HCT116 (cell line): Measurements from ENCODE around the gene CRISP2.

ENCODE experiments used
- EZH2phosphoT487 ChIP-seq: fragments of 200-600 bp; IDR thresholded peaks from 2 replicates; pipeline ENCODE4 v1.6.1; 2018; ENCODE audit warnings: antibody characterized with exemption, borderline replicate concordance
- POLR2A ChIP-seq: IDR thresholded peaks from 2 replicates; pipeline ENCODE4 v1.7.0; 2011; ENCODE audit warnings: borderline replicate concordance; ENCODE audit not compliant: insufficient read depth, insufficient read length; ENCODE audit errors: extremely low read depth
- SP1 ChIP-seq: IDR thresholded peaks from 2 replicates; pipeline ENCODE4 v1.6.1; 2012; ENCODE audit warnings: low read depth
- ZNF274 ChIP-seq: fragments of 200-500 bp; sonication (Bioruptor generic); IDR thresholded peaks from 2 replicates; pipeline ENCODE4 v1.6.1; 2014; ENCODE audit warnings: mild to moderate bottlenecking, low read depth, low read length, inconsistent platforms
- TF ChIP-seq, protein P1 (sequence below), 3 experiments: fragments of 200-600 bp in 1 of 3; sonication (generic) in 1 of 3; IDR thresholded peaks in 2 of 3; conservative IDR thresholded peaks in 1 of 3; 2 replicates each; pipeline ENCODE4 v1.5.1; 2012 to 2017; ENCODE audit warnings: low read depth in 2 of 3, low read length in 2 of 3, antibody characterized with exemption in 1 of 3, borderline replicate concordance in 1 of 3, control low read depth in 1 of 3, mild to moderate bottlenecking in 1 of 3, mixed read lengths in 1 of 3, mixed run types in 1 of 3, moderate library complexity in 1 of 3; ENCODE audit not compliant: insufficient read depth in 1 of 3

DNA sequence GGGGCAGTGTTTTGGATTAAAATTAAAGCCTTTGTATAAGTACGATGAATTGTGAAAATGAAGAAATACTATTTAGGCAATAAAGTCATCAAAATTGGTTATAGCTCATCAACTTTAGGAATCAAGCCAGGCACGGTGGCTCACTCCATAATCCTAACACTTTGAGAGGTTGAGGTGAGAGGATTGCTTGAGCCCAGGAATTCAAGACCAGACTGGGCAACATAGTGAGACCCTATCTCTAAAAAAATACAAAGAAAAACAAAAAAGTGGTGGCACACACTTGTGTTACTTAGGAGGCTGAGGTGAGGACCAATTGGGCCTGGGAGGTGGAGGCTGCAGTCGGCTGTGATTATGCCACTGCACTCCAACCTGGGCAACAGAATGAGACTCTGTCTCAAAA is 68.2 kb downstream of the CRISP2 start:
- TF ChIP-seq, protein P1, sequence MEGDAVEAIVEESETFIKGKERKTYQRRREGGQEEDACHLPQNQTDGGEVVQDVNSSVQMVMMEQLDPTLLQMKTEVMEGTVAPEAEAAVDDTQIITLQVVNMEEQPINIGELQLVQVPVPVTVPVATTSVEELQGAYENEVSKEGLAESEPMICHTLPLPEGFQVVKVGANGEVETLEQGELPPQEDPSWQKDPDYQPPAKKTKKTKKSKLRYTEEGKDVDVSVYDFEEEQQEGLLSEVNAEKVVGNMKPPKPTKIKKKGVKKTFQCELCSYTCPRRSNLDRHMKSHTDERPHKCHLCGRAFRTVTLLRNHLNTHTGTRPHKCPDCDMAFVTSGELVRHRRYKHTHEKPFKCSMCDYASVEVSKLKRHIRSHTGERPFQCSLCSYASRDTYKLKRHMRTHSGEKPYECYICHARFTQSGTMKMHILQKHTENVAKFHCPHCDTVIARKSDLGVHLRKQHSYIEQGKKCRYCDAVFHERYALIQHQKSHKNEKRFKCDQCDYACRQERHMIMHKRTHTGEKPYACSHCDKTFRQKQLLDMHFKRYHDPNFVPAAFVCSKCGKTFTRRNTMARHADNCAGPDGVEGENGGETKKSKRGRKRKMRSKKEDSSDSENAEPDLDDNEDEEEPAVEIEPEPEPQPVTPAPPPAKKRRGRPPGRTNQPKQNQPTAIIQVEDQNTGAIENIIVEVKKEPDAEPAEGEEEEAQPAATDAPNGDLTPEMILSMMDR (IDR thresholded peaks at IDR 0.05 in 2 of 3, conservative IDR thresholded peaks at IDR 0.05 in 1 of 3; ENCODE audit: borderline replicate concordance in 1 of 3, insufficient read depth in 1 of 3, low read depth in 2 of 3, low read length in 2 of 3): no peak
- TF ChIP-seq EZH2phosphoT487 (no peak), ZNF274 (no peak), POLR2A (no peak), SP1 (no peak)
